GM23338 (cell line): Measurements from ENCODE around the gene LLGL2.

Experiments used
- EZH2 ChIP-seq: fragments of 200-600 bp; sonication (generic); IDR thresholded peaks from one replicate; pipeline ENCODE4 v1.8.0; 2017; ENCODE audit warnings: antibody characterized with exemption, mild to moderate bottlenecking, low read depth; ENCODE audit not compliant: unreplicated experiment
- EZH2phosphoT487 ChIP-seq: fragments of 200-600 bp; sonication (generic); IDR thresholded peaks from one replicate; pipeline ENCODE4 v1.8.1; 2018; ENCODE audit warnings: antibody characterized with exemption; ENCODE audit not compliant: unreplicated experiment
- JUNB ChIP-seq: IDR thresholded peaks from one replicate; pipeline ENCODE4 v1.6.1; 2016; ENCODE audit warnings: antibody characterized with exemption; ENCODE audit not compliant: unreplicated experiment
- NANOG ChIP-seq: IDR thresholded peaks from 2 replicates; pipeline ENCODE4 v1.6.1; 2016; ENCODE audit warnings: antibody characterized with exemption, borderline replicate concordance
- POLR2AphosphoS5 ChIP-seq: IDR thresholded peaks from 2 replicates; pipeline ENCODE4 v1.6.1; 2016; ENCODE audit warnings: antibody characterized with exemption, low read depth
- ZNF114 ChIP-seq: fragments of 250-450 bp; sonication (Bioruptor Pico); IDR thresholded peaks from 2 replicates; pipeline ENCODE4 v1.5.0; 2020; ENCODE audit warnings: mild to moderate bottlenecking, moderate library complexity
- ZNF331 ChIP-seq: fragments of 250-450 bp; sonication (Bioruptor Pico); IDR thresholded peaks from 2 replicates; pipeline ENCODE4 v1.5.0; 2020; ENCODE audit warnings: low read depth, mild to moderate bottlenecking, moderate library complexity
- TF ChIP-seq, protein P1 (sequence below): IDR thresholded peaks from one replicate; pipeline ENCODE4 v1.6.1; 2018; ENCODE audit warnings: antibody characterized with exemption; ENCODE audit not compliant: unreplicated experiment
- TF ChIP-seq, protein P2 (sequence below), 2 experiments: fragments of 200-600 bp in 1 of 2; sonication (generic) in 1 of 2; conservative IDR thresholded peaks; 2 replicates each; pipeline versions ENCODE4 v1.5.1 to v1.6.1; 2016 to 2017; ENCODE audit warnings: antibody characterized with exemption in 2 of 2, low read depth in 2 of 2, mild to moderate bottlenecking in 2 of 2, moderate library complexity in 1 of 2
- TF ChIP-seq, protein P3 (sequence below): fragments of 250-450 bp; sonication (Bioruptor Pico); IDR thresholded peaks from 2 replicates; pipeline ENCODE4 v1.5.0; 2020; ENCODE audit warnings: mild to moderate bottlenecking, moderate library complexity

DNA sequence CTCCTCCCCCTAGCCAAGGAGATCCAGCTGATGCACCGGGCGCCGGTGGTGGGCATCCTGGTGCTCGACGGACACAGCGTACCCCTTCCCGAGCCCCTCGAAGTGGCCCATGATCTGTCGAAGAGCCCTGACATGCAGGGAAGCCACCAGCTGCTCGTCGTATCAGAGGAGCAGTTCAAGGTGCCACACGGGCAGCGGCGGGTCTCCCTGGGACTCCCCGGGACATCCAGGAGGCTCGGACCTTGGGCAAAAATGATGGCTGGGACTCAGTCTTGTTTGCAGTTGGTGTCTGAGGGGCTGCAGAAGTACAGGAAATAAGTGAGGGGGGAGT lies 46.4 kb downstream of the LLGL2 start:
- TF ChIP-seq, protein P1, sequence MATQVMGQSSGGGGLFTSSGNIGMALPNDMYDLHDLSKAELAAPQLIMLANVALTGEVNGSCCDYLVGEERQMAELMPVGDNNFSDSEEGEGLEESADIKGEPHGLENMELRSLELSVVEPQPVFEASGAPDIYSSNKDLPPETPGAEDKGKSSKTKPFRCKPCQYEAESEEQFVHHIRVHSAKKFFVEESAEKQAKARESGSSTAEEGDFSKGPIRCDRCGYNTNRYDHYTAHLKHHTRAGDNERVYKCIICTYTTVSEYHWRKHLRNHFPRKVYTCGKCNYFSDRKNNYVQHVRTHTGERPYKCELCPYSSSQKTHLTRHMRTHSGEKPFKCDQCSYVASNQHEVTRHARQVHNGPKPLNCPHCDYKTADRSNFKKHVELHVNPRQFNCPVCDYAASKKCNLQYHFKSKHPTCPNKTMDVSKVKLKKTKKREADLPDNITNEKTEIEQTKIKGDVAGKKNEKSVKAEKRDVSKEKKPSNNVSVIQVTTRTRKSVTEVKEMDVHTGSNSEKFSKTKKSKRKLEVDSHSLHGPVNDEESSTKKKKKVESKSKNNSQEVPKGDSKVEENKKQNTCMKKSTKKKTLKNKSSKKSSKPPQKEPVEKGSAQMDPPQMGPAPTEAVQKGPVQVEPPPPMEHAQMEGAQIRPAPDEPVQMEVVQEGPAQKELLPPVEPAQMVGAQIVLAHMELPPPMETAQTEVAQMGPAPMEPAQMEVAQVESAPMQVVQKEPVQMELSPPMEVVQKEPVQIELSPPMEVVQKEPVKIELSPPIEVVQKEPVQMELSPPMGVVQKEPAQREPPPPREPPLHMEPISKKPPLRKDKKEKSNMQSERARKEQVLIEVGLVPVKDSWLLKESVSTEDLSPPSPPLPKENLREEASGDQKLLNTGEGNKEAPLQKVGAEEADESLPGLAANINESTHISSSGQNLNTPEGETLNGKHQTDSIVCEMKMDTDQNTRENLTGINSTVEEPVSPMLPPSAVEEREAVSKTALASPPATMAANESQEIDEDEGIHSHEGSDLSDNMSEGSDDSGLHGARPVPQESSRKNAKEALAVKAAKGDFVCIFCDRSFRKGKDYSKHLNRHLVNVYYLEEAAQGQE: no peak
- TF ChIP-seq EZH2 (no peak), EZH2phosphoT487 (no peak), POLR2AphosphoS5 (no peak), NANOG (no peak), JUNB (no peak), ZNF114 (CRISPR knock-in tag) (no peak), ZNF331 (no peak)
- TF ChIP-seq, protein P2, sequence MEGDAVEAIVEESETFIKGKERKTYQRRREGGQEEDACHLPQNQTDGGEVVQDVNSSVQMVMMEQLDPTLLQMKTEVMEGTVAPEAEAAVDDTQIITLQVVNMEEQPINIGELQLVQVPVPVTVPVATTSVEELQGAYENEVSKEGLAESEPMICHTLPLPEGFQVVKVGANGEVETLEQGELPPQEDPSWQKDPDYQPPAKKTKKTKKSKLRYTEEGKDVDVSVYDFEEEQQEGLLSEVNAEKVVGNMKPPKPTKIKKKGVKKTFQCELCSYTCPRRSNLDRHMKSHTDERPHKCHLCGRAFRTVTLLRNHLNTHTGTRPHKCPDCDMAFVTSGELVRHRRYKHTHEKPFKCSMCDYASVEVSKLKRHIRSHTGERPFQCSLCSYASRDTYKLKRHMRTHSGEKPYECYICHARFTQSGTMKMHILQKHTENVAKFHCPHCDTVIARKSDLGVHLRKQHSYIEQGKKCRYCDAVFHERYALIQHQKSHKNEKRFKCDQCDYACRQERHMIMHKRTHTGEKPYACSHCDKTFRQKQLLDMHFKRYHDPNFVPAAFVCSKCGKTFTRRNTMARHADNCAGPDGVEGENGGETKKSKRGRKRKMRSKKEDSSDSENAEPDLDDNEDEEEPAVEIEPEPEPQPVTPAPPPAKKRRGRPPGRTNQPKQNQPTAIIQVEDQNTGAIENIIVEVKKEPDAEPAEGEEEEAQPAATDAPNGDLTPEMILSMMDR (conservative IDR thresholded peaks at IDR 0.05; ENCODE audit: low read depth in 2 of 2): no peak
- TF ChIP-seq, protein P3, sequence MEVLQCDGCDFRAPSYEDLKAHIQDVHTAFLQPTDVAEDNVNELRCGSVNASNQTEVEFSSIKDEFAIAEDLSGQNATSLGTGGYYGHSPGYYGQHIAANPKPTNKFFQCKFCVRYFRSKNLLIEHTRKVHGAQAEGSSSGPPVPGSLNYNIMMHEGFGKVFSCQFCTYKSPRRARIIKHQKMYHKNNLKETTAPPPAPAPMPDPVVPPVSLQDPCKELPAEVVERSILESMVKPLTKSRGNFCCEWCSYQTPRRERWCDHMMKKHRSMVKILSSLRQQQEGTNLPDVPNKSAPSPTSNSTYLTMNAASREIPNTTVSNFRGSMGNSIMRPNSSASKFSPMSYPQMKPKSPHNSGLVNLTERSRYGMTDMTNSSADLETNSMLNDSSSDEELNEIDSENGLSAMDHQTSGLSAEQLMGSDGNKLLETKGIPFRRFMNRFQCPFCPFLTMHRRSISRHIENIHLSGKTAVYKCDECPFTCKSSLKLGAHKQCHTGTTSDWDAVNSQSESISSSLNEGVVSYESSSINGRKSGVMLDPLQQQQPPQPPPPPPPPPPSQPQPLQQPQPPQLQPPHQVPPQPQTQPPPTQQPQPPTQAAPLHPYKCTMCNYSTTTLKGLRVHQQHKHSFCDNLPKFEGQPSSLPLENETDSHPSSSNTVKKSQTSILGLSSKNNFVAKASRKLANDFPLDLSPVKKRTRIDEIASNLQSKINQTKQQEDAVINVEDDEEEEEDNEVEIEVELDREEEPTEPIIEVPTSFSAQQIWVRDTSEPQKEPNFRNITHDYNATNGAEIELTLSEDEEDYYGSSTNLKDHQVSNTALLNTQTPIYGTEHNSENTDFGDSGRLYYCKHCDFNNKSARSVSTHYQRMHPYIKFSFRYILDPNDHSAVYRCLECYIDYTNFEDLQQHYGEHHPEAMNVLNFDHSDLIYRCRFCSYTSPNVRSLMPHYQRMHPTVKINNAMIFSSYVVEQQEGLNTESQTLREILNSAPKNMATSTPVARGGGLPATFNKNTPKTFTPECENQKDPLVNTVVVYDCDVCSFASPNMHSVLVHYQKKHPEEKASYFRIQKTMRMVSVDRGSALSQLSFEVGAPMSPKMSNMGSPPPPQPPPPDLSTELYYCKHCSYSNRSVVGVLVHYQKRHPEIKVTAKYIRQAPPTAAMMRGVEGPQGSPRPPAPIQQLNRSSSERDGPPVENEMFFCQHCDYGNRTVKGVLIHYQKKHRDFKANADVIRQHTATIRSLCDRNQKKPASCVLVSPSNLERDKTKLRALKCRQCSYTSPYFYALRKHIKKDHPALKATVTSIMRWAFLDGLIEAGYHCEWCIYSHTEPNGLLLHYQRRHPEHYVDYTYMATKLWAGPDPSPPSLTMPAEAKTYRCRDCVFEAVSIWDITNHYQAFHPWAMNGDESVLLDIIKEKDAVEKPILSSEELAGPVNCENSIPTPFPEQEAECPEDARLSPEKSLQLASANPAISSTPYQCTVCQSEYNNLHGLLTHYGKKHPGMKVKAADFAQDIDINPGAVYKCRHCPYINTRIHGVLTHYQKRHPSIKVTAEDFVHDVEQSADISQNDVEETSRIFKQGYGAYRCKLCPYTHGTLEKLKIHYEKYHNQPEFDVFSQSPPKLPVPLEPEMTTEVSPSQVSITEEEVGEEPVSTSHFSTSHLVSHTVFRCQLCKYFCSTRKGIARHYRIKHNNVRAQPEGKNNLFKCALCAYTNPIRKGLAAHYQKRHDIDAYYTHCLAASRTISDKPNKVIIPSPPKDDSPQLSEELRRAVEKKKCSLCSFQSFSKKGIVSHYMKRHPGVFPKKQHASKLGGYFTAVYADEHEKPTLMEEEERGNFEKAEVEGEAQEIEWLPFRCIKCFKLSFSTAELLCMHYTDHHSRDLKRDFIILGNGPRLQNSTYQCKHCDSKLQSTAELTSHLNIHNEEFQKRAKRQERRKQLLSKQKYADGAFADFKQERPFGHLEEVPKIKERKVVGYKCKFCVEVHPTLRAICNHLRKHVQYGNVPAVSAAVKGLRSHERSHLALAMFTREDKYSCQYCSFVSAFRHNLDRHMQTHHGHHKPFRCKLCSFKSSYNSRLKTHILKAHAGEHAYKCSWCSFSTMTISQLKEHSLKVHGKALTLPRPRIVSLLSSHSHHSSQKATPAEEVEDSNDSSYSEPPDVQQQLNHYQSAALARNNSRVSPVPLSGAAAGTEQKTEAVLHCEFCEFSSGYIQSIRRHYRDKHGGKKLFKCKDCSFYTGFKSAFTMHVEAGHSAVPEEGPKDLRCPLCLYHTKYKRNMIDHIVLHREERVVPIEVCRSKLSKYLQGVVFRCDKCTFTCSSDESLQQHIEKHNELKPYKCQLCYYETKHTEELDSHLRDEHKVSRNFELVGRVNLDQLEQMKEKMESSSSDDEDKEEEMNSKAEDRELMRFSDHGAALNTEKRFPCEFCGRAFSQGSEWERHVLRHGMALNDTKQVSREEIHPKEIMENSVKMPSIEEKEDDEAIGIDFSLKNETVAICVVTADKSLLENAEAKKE (CRISPR knock-in tag): no peak
